ENCODE results near the gene STX16.
"Not testable (repeated sequence)": the region's sequence is repeated elsewhere in the genome, so short reads cannot be mapped to it uniquely, and the experiment has no call there.

The STX16 gene

GRCh38 chr20:58648502-58648825, 2.6 kb upstream of the STX16 start:
- not testable (repeated sequence) for H3K9me3 ChIP-seq (ENCODE audit: control insufficient read depth, insufficient read depth, low read depth, low read length); H3K27me3 ChIP-seq (ENCODE audit: control insufficient read depth, insufficient read depth, low read length); H3K9ac ChIP-seq (ENCODE audit: low read length); H3K27ac ChIP-seq (ENCODE audit: low read depth, low read length); H3K4me3 ChIP-seq (ENCODE audit: low read depth, low read length); H3K36me3 ChIP-seq (ENCODE audit: control insufficient read depth, insufficient read depth, low read length)
- peaks cover 19% of the 10 kb centered on the region for H3K4me1 ChIP-seq (ENCODE audit: control insufficient read depth, insufficient read depth, low read length)

- H3K9me3 ChIP-seq (ENCODE audit: control insufficient read depth, insufficient read depth, low read depth, low read length), result no peaks in the 10 kb centered on the region
- H3K9ac ChIP-seq (ENCODE audit: low read length), result peak overlapping the region; percentile 90
- peak overlapping the region; percentile 72 for H3K4me3 ChIP-seq (ENCODE audit: low read depth, low read length)
- H3K36me3 ChIP-seq (ENCODE audit: control insufficient read depth, insufficient read depth, low read length), result no peaks in the 10 kb centered on the region
- peak overlapping the region; percentile 11; the same call in 1 of the 2 replicates for H3K27ac ChIP-seq (ENCODE audit: low read depth, low read length)
- no peaks in the 10 kb centered on the region for H3K27me3 ChIP-seq (ENCODE audit: control insufficient read depth, insufficient read depth, low read length)
- peaks cover 26% of the 10 kb centered on the region for H3K4me1 ChIP-seq (ENCODE audit: control insufficient read depth, insufficient read depth, low read length)
These were observed 1.5 kb upstream of the STX16 start for GRCh38 chr20:58649288-58650180.

- no peaks in the 10 kb centered on the region for H3K36me3 ChIP-seq (ENCODE audit: control insufficient read depth, insufficient read depth, low read length)
- peaks cover 34% of the 10 kb centered on the region for H3K4me1 ChIP-seq (ENCODE audit: control insufficient read depth, insufficient read depth, low read length)
- peak overlapping the region; percentile 72 for H3K4me3 ChIP-seq (ENCODE audit: low read depth, low read length)
- H3K9me3 ChIP-seq (ENCODE audit: control insufficient read depth, insufficient read depth, low read depth, low read length), result no peaks in the 10 kb centered on the region
- peak overlapping the region; percentile 90 for H3K9ac ChIP-seq (ENCODE audit: low read length)
- no peaks in the 10 kb centered on the region for H3K27me3 ChIP-seq (ENCODE audit: control insufficient read depth, insufficient read depth, low read length)
- peak overlapping the region; percentile 92; the same call in 1 of the 2 replicates for H3K27ac ChIP-seq (ENCODE audit: low read depth, low read length)
These were observed 805 bp upstream of the STX16 start for GRCh38 chr20:58650181-58650775.

GRCh38 chr20:58651559-58651945, 469 bp downstream of the STX16 start:
- Histone ChIP-seq H3K4me1 (ENCODE audit: control insufficient read depth, insufficient read depth, low read length) (peaks cover 46% of the 10 kb centered on the region), H3K9me3 (ENCODE audit: control insufficient read depth, insufficient read depth, low read depth, low read length) (no peaks in the 10 kb centered on the region), H3K9ac (ENCODE audit: low read length) (peak overlapping the region; percentile 90), H3K27ac (ENCODE audit: low read depth, low read length) (peak overlapping the region; percentile 92), H3K36me3 (ENCODE audit: control insufficient read depth, insufficient read depth, low read length) (no peaks in the 10 kb centered on the region), H3K4me3 (ENCODE audit: low read depth, low read length) (peak overlapping the region; percentile 72), H3K27me3 (ENCODE audit: control insufficient read depth, insufficient read depth, low read length) (no peaks in the 10 kb centered on the region)

- Histone ChIP-seq H3K36me3 (ENCODE audit: control insufficient read depth, insufficient read depth, low read length) (no peaks in the 10 kb centered on the region), H3K9me3 (ENCODE audit: control insufficient read depth, insufficient read depth, low read depth, low read length) (no peaks in the 10 kb centered on the region), H3K4me3 (ENCODE audit: low read depth, low read length) (peak overlapping the region; percentile 72), H3K27ac (ENCODE audit: low read depth, low read length) (peak overlapping the region; percentile 92), H3K4me1 (ENCODE audit: control insufficient read depth, insufficient read depth, low read length) (peaks cover 52% of the 10 kb centered on the region), H3K27me3 (ENCODE audit: control insufficient read depth, insufficient read depth, low read length) (no peaks in the 10 kb centered on the region), H3K9ac (ENCODE audit: low read length) (peak overlapping the region; percentile 90)
These were observed 993 bp downstream of the STX16 start for GRCh38 chr20:58651946-58652605.

- Histone ChIP-seq H3K9ac (ENCODE audit: low read length) (peak overlapping the region; percentile 70), H3K9me3 (ENCODE audit: control insufficient read depth, insufficient read depth, low read depth, low read length) (no peaks in the 10 kb centered on the region), H3K27ac (ENCODE audit: low read depth, low read length) (peak overlapping the region; percentile 92), H3K4me1 (ENCODE audit: control insufficient read depth, insufficient read depth, low read length) (peaks cover 53% of the 10 kb centered on the region), H3K27me3 (ENCODE audit: control insufficient read depth, insufficient read depth, low read length) (no peaks in the 10 kb centered on the region), H3K36me3 (ENCODE audit: control insufficient read depth, insufficient read depth, low read length) (no peaks in the 10 kb centered on the region), H3K4me3 (ENCODE audit: low read depth, low read length) (peak overlapping the region; percentile 72)
These were observed 1.7 kb downstream of the STX16 start for GRCh38 chr20:58652606-58653294.

- H3K9ac ChIP-seq (ENCODE audit: low read length), result no peak overlapping the region
- 0 out of 2 replicates have a peak overlapping the region, but pooled peaks have one; percentile 34 for H3K27ac ChIP-seq (ENCODE audit: low read depth, low read length)
- H3K4me3 ChIP-seq (ENCODE audit: low read depth, low read length), result peak overlapping the region; percentile 72; the same call in 1 of the 2 replicates
- peaks cover 59% of the 10 kb centered on the region for H3K4me1 ChIP-seq (ENCODE audit: control insufficient read depth, insufficient read depth, low read length)
- H3K36me3 ChIP-seq (ENCODE audit: control insufficient read depth, insufficient read depth, low read length), result no peaks in the 10 kb centered on the region
- no peaks in the 10 kb centered on the region for H3K9me3 ChIP-seq (ENCODE audit: control insufficient read depth, insufficient read depth, low read depth, low read length)
- H3K27me3 ChIP-seq (ENCODE audit: control insufficient read depth, insufficient read depth, low read length), result no peaks in the 10 kb centered on the region
These were observed 3.3 kb downstream of the STX16 start for GRCh38 chr20:58654337-58654736.

- H3K9ac ChIP-seq (ENCODE audit: low read length), result peak overlapping the region; percentile 32
- H3K9me3 ChIP-seq (ENCODE audit: control insufficient read depth, insufficient read depth, low read depth, low read length), result no peaks in the 10 kb centered on the region
- H3K4me3 ChIP-seq (ENCODE audit: low read depth, low read length), result peak overlapping the region; percentile 27
- H3K27ac ChIP-seq (ENCODE audit: low read depth, low read length), result peak overlapping the region; percentile 12
- no peaks in the 10 kb centered on the region; the same call in 1 of the 2 replicates for H3K36me3 ChIP-seq (ENCODE audit: control insufficient read depth, insufficient read depth, low read length)
- H3K4me1 ChIP-seq (ENCODE audit: control insufficient read depth, insufficient read depth, low read length), result peaks cover 70% of the 10 kb centered on the region
- no peaks in the 10 kb centered on the region for H3K27me3 ChIP-seq (ENCODE audit: control insufficient read depth, insufficient read depth, low read length)
These were observed 4.4 kb downstream of the STX16 start for GRCh38 chr20:58655328-58656107.

- H3K4me3 ChIP-seq (ENCODE audit: low read depth, low read length), result peak overlapping the region; percentile 27; the same call in 1 of the 2 replicates
- H3K9me3 ChIP-seq (ENCODE audit: control insufficient read depth, insufficient read depth, low read depth, low read length), result no peaks in the 10 kb centered on the region
- no peaks in the 10 kb centered on the region for H3K27me3 ChIP-seq (ENCODE audit: control insufficient read depth, insufficient read depth, low read length)
- H3K4me1 ChIP-seq (ENCODE audit: control insufficient read depth, insufficient read depth, low read length), result peaks cover 82% of the 10 kb centered on the region
- H3K27ac ChIP-seq (ENCODE audit: low read depth, low read length), result peak overlapping the region; percentile 26; the same call in 1 of the 2 replicates
- H3K9ac ChIP-seq (ENCODE audit: low read length), result no peak overlapping the region
- H3K36me3 ChIP-seq (ENCODE audit: control insufficient read depth, insufficient read depth, low read length), result peaks cover 11% of the 10 kb centered on the region
These were observed 5.7 kb downstream of the STX16 start for GRCh38 chr20:58656831-58657230.

- no peaks in the 10 kb centered on the region for H3K9me3 ChIP-seq (ENCODE audit: control insufficient read depth, insufficient read depth, low read depth, low read length)
- peak overlapping the region; percentile 16 for H3K4me3 ChIP-seq (ENCODE audit: low read depth, low read length)
- peaks cover 16% of the 10 kb centered on the region for H3K36me3 ChIP-seq (ENCODE audit: control insufficient read depth, insufficient read depth, low read length)
- H3K4me1 ChIP-seq (ENCODE audit: control insufficient read depth, insufficient read depth, low read length), result peaks cover 86% of the 10 kb centered on the region
- H3K27ac ChIP-seq (ENCODE audit: low read depth, low read length), result peak overlapping the region; percentile 26; the same call in 1 of the 2 replicates
- no peaks in the 10 kb centered on the region for H3K27me3 ChIP-seq (ENCODE audit: control insufficient read depth, insufficient read depth, low read length)
- H3K9ac ChIP-seq (ENCODE audit: low read length), result no peak overlapping the region
These were observed 6.2 kb downstream of the STX16 start for GRCh38 chr20:58657262-58657661.

Measured in HUES6 (cell line).